ENCODE results near the gene DNMT3A. TPM values are rescaled to one million over a fixed set of nuclear protein-coding genes. Genes with fewer than 3 reads are reported as not detected.

The DNMT3A gene
- total RNA-seq, 1 experiment from 2014 or later, result 215 TPM

- no peak for DNase-seq
- no peak overlapping the region for H2BK5ac ChIP-seq (ENCODE audit: insufficient read length, low read length)
- TF ChIP-seq CTCF (conservative IDR thresholded peaks at IDR 0.05), result no peak
Measured at GRCh38 chr2:25363733-25364132, 22.0 kb upstream of the DNMT3A start.

More at GRCh38 chr2:25363733-25364132, 22.0 kb upstream of the DNMT3A start:
- Histone ChIP-seq H2BK20ac (ENCODE audit: low read depth, low read length, poor library complexity, severe bottlenecking) (no peak overlapping the region), H2AK5ac (ENCODE audit: insufficient read length, low read length) (no peak overlapping the region), H3K4ac (ENCODE audit: low read depth, low read length) (no peak overlapping the region), H3K27me3 (ENCODE audit: insufficient read depth, low read length) (peaks cover 2% of the 10 kb centered on the region; the same call in 1 of the 2 replicates), H3T11ph (ENCODE audit: low read length) (no peak overlapping the region), H3K79me2 (ENCODE audit: insufficient read depth, low read length) (no peaks in the 10 kb centered on the region), H3K4me1 (ENCODE audit: insufficient read depth, low read length) (no peaks in the 10 kb centered on the region; the same call in 1 of the 2 replicates), H3K23ac (ENCODE audit: insufficient read length, low read depth, low read length) (no peak overlapping the region), H3K9ac (ENCODE audit: extremely low read depth, insufficient read length, low read length) (no peak overlapping the region), H2BK120ac (ENCODE audit: low read depth, low read length, poor library complexity, severe bottlenecking) (no peak overlapping the region), H4K20me1 (ENCODE audit: control insufficient read depth, insufficient read depth, insufficient read length) (no peaks in the 10 kb centered on the region), H3K56ac (ENCODE audit: insufficient read length, low read depth, low read length) (no peak overlapping the region), H2BK12ac (ENCODE audit: insufficient read length, low read depth, low read length) (no peak overlapping the region), H3K18ac (ENCODE audit: insufficient read length, low read depth, low read length) (no peak overlapping the region), H4K91ac (ENCODE audit: insufficient read length, low read depth, low read length) (no peak overlapping the region), H4K5ac (ENCODE audit: insufficient read length, low read depth, low read length) (no peak overlapping the region), H4K8ac (replicated peaks; ENCODE audit: insufficient read length, low read depth, low read length) (no peak overlapping the region), H3K79me1 (ENCODE audit: insufficient read depth, low read depth, low read length, poor library complexity, severe bottlenecking) (no peaks in the 10 kb centered on the region), H3K23me2 (ENCODE audit: insufficient read length, low read depth, low read length, poor library complexity, severe bottlenecking) (no peaks in the 10 kb centered on the region), H3K9me3 (ENCODE audit: control insufficient read depth, low read depth, low read length) (no peaks in the 10 kb centered on the region), H3K14ac (ENCODE audit: insufficient read depth, low read length) (no peak overlapping the region; the same call in 1 of the 2 replicates), H2BK15ac (ENCODE audit: low read depth, low read length) (no peak overlapping the region), H3K27ac (ENCODE audit: insufficient read length, low read depth, low read length) (no peak overlapping the region), H2AFZ (ENCODE audit: low read length) (no peak overlapping the region), H3K4me2 (ENCODE audit: insufficient read depth, insufficient read length, low read length) (no peak overlapping the region)
- Mint-ChIP-seq H3K4me1 (peaks cover 21 to 24% of the 10 kb centered on the region in 2 experiments), H3K27ac (no peak overlapping the region), H3K4me3 (no peak overlapping the region), H3K36me3 (ENCODE audit: insufficient read depth in 1 of 3, low read depth in 3 of 3) (no peaks in the 10 kb centered on the region), H3K9me3 (no peaks in the 10 kb centered on the region), H3K27me3 (ENCODE audit: low read depth) (peaks cover 72% of the 10 kb centered on the region)
- WGBS (ENCODE audit: extremely low coverage, insufficient read length, low lambda C conversion rate), result no CpG with 5 or more reads among the region's 7 CpGs

Measured in H9 (cell line).